KMS-11 (cell line): Measurements from ENCODE around the gene C1orf74.

Source experiments
- H2AFZ ChIP-seq: fragments of 200-600 bp; sonication (generic); 2 replicates; pipeline ENCODE4 v1.6.1; 2016; ENCODE audit warnings: antibody characterized with exemption, mixed run types, low read depth
- H3K27ac ChIP-seq: fragments of 200-600 bp; sonication (generic); 2 replicates; pipeline ENCODE4 v1.6.1; 2016; ENCODE audit warnings: mild to moderate bottlenecking, mixed run types
- H3K27me3 ChIP-seq: fragments of 200-600 bp; sonication (generic); 2 replicates; pipeline ENCODE4 v1.6.1; 2017; ENCODE audit warnings: mild to moderate bottlenecking, low read depth, mixed run types, moderate library complexity; ENCODE audit not compliant: insufficient read depth
- H3K36me3 ChIP-seq: fragments of 200-600 bp; sonication (generic); 2 replicates; pipeline ENCODE4 v1.6.1; 2017; ENCODE audit warnings: mild to moderate bottlenecking, mixed run types; ENCODE audit not compliant: insufficient read depth
- H3K4me1 ChIP-seq: fragments of 200-600 bp; sonication (generic); 2 replicates; pipeline ENCODE4 v1.6.1; 2016; ENCODE audit warnings: mild to moderate bottlenecking, low read depth, mixed run types; ENCODE audit not compliant: poor library complexity, severe bottlenecking
- H3K4me2 ChIP-seq: fragments of 200-600 bp; sonication (generic); 2 replicates; pipeline ENCODE4 v1.7.0; 2016; ENCODE audit warnings: mild to moderate bottlenecking, mixed run types
- H3K4me3 ChIP-seq: fragments of 200-600 bp; sonication (generic); IDR thresholded peaks from 2 replicates; pipeline ENCODE4 v1.6.1; 2017; ENCODE audit warnings: low read depth, low read length, mixed read lengths; ENCODE audit not compliant: insufficient read depth
- H3K79me2 ChIP-seq: fragments of 200-600 bp; sonication (generic); 2 replicates; pipeline ENCODE4 v1.6.1; 2016; ENCODE audit warnings: low read depth, mixed run types; ENCODE audit not compliant: insufficient read depth
- H3K9ac ChIP-seq: fragments of 200-600 bp; sonication (generic); 2 replicates; pipeline ENCODE4 v1.6.1; 2016; ENCODE audit warnings: mild to moderate bottlenecking, mixed run types
- H4K20me1 ChIP-seq: fragments of 200-600 bp; sonication (generic); 2 replicates; pipeline ENCODE4 v1.6.1; 2016; ENCODE audit warnings: mild to moderate bottlenecking, mixed run types; ENCODE audit not compliant: insufficient read depth
- CTCF ChIP-seq: fragments of 200-600 bp; sonication (generic); conservative IDR thresholded peaks from 2 replicates; pipeline ENCODE4 v1.6.1; 2017; ENCODE audit warnings: low read depth, mild to moderate bottlenecking, antibody characterized with exemption, low read length, moderate library complexity, mixed read lengths

C1orf74 gene

DNA sequence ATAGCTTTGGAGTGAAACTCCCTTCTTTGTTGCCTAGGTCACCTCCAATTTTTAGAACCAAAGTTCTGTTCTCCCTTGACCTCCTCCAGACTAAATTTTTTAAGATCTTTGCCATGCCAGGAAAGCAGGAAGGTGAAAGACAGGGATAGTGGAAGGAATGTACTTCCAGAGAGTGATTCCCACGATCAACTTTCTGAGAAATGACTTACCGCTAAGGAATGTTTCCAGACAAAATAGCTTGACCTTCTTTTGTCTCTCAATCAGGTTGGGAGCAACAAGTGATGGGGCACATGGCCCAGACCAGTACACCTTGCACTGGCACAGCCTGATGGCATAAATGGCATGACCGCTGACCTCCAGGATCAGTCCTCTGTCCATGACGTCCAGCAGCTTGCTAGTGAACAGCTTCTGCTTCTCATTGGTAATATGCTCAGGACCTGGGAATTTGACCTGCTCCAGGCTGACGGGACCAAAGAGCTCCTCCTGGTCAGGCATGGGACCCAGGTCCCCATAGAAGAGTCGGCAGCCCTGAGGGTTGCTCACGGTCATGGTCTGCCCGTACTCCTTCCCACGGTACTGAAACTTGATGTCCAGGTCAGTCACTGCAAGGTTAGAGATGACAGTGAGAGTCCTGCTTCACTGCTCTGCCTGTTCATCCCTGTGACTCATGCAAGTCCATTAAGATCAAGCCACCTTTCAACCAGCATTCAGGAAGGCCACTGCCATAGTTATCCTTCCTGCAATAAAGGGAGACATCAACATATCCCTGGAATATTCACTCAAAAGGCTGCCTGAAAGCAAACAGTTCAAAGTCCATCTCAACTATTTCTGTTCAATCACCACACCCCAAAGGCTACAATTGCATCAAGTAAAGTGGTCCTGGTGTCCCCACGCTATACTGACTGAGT is 6.2 kb upstream of the C1orf74 start:
- no peak for TF ChIP-seq CTCF
- H3K79me2 ChIP-seq, result no peaks in the 10 kb centered on the region
- no peaks in the 10 kb centered on the region for H3K27me3 ChIP-seq
- no peaks in the 10 kb centered on the region for H3K4me1 ChIP-seq
- no peak overlapping the region for H3K4me3 ChIP-seq
- H3K4me2 ChIP-seq, result no peak overlapping the region
- H4K20me1 ChIP-seq, result no peaks in the 10 kb centered on the region
- no peak overlapping the region for H3K9ac ChIP-seq
- H3K27ac ChIP-seq, result no peak overlapping the region
- no peaks in the 10 kb centered on the region for H3K36me3 ChIP-seq
- no peak overlapping the region for H2AFZ ChIP-seq

- no peak overlapping the region for H3K9ac ChIP-seq
Measured at GRCh38 chr1:209789245-209789644, 4.9 kb upstream of the C1orf74 start.

DNA sequence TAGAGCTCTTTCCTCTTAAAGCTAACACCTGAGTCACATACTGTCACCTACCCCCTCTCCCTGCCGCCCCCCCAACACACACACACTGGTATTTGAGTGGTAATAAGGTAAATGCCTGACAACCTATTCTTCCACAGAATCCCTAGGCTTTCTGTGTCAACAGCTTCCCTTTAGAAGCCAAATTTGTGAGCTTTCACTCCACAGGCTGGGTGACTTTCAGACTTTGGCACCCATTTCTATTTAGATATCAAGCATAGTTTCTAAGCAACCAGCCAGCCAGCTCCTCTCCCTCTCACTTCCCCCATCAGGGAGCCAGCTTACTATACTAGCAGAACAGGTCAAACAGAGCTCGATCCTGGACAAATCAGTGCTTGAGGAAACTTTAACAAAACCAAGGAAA is 3.2 kb upstream of the C1orf74 start:
- Histone ChIP-seq H3K4me3 (no peak overlapping the region), H3K4me1 (peaks cover 14% of the 10 kb centered on the region), H3K36me3 (no peaks in the 10 kb centered on the region), H4K20me1 (no peaks in the 10 kb centered on the region), H3K9ac (no peak overlapping the region), H3K27me3 (no peaks in the 10 kb centered on the region), H3K79me2 (peaks cover 9% of the 10 kb centered on the region; the same call in 1 of the 2 replicates), H3K4me2 (no peak overlapping the region), H3K27ac (no peak overlapping the region), H2AFZ (no peak overlapping the region)
- TF ChIP-seq CTCF, result no peak

More at GRCh38 chr1:209789245-209789644, 4.9 kb upstream of the C1orf74 start:
- Histone ChIP-seq H3K4me3 (no peak overlapping the region), H3K36me3 (no peaks in the 10 kb centered on the region), H3K4me2 (no peak overlapping the region), H3K27me3 (no peaks in the 10 kb centered on the region), H2AFZ (no peak overlapping the region), H3K27ac (no peak overlapping the region), H4K20me1 (no peaks in the 10 kb centered on the region), H3K4me1 (peaks cover 8% of the 10 kb centered on the region), H3K79me2 (no peaks in the 10 kb centered on the region)
- TF ChIP-seq CTCF, result no peak

DNA sequence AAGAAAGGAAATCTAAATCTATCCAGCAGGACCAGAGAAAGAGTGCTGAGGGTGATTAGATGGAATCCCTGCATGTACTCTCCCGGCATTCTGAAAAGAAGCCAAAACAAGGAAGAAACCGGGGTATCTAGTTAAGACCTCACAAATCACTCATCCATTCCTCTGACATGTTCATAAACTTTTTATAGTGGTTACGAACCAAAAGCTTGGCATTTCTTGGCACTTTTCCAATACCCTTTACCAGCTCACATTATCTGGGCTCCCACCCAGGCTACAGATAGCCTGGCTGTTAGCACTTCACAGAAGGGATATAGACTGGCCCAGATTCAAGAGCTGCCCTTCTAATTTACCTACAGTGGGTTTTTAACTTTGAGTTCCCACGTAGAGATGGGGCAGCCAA is 1.8 kb upstream of the C1orf74 start:
- Histone ChIP-seq H3K4me3 (no peak overlapping the region), H3K36me3 (no peaks in the 10 kb centered on the region), H4K20me1 (no peaks in the 10 kb centered on the region), H3K27me3 (no peaks in the 10 kb centered on the region), H3K4me2 (no peak overlapping the region), H2AFZ (no peak overlapping the region), H3K27ac (no peak overlapping the region), H3K79me2 (peaks cover 9% of the 10 kb centered on the region; the same call in 1 of the 2 replicates), H3K4me1 (peaks cover 14% of the 10 kb centered on the region), H3K9ac (no peak overlapping the region)
- no peak for TF ChIP-seq CTCF
